ENCODE data around the gene TLE4.
A peak's percentile ranks its signal among the peaks of the same experiment; 100 is the strongest.

TLE4 gene

DNA sequence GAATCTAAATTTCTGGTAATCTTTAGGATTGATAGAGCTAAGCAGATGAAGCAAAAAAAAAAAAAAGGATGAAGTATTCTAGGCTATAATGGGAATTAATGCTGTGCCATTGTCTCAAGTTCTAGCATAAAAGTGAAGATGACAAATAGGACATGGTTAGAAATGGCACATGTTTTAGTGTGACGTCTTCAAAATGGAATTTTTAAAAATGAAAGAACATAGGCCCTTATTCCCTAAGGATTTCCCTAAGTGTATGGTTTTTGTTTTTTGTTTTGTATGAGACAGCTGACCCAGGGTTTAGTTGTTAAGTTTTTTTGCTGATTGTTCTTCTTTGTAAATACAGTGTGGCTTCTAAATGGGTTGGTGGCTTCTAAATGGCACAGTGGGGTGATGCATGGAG, 7.1 kb downstream of the TLE4 start:
- H3K4me3 ChIP-seq (ENCODE audit: low read depth, low read length), result no peak overlapping the region
- DNase-seq, result no peak
- H3K27me3 ChIP-seq (replicated peaks), result no peaks in the 10 kb centered on the region
- no peak for TF ChIP-seq CTCF (IDR thresholded peaks at IDR 0.05; ENCODE audit: low read depth, low read length, missing control alignments)
- H3K36me3 ChIP-seq (replicated peaks), result no peaks in the 10 kb centered on the region
- no peak overlapping the region for H3K27ac ChIP-seq
- in situ Hi-C loops (cut with HindIII; ENCODE audit: low pct_ligation_motif_present, low sequenced_read_pairs), result no loop called here

GRCh38 chr9:79579624-79580023, 7.9 kb downstream of the TLE4 start:
- in situ Hi-C loops (cut with HindIII; ENCODE audit: low pct_ligation_motif_present, low sequenced_read_pairs), result no loop called here
- no peak for DNase-seq
- Histone ChIP-seq H3K27me3 (replicated peaks) (no peaks in the 10 kb centered on the region), H3K27ac (no peak overlapping the region), H3K36me3 (replicated peaks) (no peaks in the 10 kb centered on the region), H3K4me3 (ENCODE audit: low read depth, low read length) (no peak overlapping the region)
- no peak for TF ChIP-seq CTCF (IDR thresholded peaks at IDR 0.05; ENCODE audit: low read depth, low read length, missing control alignments)

GRCh38 chr9:79580055-79580454, 8.3 kb downstream of the TLE4 start:
- H3K36me3 ChIP-seq (replicated peaks), result no peaks in the 10 kb centered on the region
- no peak for DNase-seq
- H3K27ac ChIP-seq, result no peak overlapping the region
- in situ Hi-C loops (cut with HindIII; ENCODE audit: low pct_ligation_motif_present, low sequenced_read_pairs), result no loop called here
- H3K27me3 ChIP-seq (replicated peaks), result no peaks in the 10 kb centered on the region
- no peak overlapping the region for H3K4me3 ChIP-seq (ENCODE audit: low read depth, low read length)
- no peak for TF ChIP-seq CTCF (IDR thresholded peaks at IDR 0.05; ENCODE audit: low read depth, low read length, missing control alignments)

DNA sequence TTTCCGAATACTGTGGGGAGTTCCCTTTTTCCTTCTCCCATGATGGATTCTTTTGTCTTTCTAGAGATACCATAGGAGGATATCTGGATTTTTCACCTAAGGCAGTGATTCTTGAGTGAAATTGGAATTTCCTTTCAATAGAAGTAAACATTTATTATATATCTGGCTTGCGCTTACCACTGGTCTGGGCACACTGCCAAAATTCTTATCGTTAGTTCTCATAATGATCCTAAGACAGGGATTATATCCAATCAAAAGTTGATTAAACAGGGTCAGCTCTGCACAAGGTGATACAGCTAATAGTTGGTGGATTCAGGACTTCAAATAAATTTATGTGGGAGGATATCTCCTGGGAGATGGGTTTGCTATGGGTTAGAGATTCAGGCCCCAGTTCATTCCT, 9.6 kb downstream of the TLE4 start:
- TF ChIP-seq CTCF (IDR thresholded peaks at IDR 0.05; ENCODE audit: low read depth, low read length, missing control alignments), result no peak
- Histone ChIP-seq H3K27ac (peak overlapping the region; percentile 42), H3K27me3 (replicated peaks) (no peaks in the 10 kb centered on the region), H3K4me3 (ENCODE audit: low read depth, low read length) (no peak overlapping the region), H3K36me3 (replicated peaks) (no peaks in the 10 kb centered on the region)
- in situ Hi-C loops (cut with HindIII; ENCODE audit: low pct_ligation_motif_present, low sequenced_read_pairs), result no loop called here
- DNase-seq, result peak; percentile 61

- peak; percentile 85 for DNase-seq
- no peak for TF ChIP-seq CTCF (IDR thresholded peaks at IDR 0.05; ENCODE audit: low read depth, low read length, missing control alignments)
- in situ Hi-C loops (cut with HindIII; ENCODE audit: low pct_ligation_motif_present, low sequenced_read_pairs), result no loop called here
- Histone ChIP-seq H3K27ac (peak overlapping the region; percentile 42), H3K27me3 (replicated peaks) (no peaks in the 10 kb centered on the region), H3K36me3 (replicated peaks) (no peaks in the 10 kb centered on the region), H3K4me3 (ENCODE audit: low read depth, low read length) (no peak overlapping the region)
Measured at GRCh38 chr9:79581794-79582193, 10.0 kb downstream of the TLE4 start.

DNA sequence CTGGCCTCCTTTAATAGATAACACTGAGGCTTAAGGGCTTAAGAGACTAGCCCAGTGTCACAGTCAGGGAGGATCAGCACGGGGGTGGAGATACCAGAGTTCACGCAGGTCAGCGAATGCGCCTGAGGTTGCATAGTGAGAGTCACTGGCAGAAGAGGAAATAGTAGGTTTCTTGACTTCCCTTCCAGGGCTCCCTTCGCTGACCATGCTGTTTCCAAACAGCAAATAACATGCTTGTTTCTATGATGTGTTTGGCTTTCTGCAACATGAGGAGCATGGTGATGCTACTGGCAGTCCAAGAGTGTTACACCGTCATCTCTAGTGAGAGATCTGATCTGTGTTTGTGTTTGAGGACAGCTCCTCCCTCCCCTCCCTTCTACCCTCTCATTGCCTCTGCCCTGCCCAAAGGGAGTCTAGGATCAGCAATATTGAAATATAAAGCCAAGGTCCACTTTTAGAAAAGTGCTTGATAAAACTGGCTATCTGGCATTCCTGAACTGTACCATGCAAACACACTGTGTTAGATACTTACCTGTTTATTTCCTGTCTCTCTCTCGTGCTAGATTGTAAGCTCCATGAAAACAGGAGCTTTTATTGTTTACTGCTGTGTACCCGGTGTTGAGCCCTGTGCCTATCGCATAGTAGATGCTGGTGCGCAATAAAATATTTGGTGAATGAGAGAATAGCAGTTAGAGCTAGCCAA, 12.3 kb downstream of the TLE4 start:
- in situ Hi-C loops (cut with HindIII; ENCODE audit: low pct_ligation_motif_present, low sequenced_read_pairs), result no loop called here
- TF ChIP-seq CTCF (IDR thresholded peaks at IDR 0.05; ENCODE audit: low read depth, low read length, missing control alignments), result no peak
- no peak overlapping the region for H3K4me3 ChIP-seq (ENCODE audit: low read depth, low read length)
- DNase-seq, result no peak
- H3K27ac ChIP-seq, result no peak overlapping the region
- no peaks in the 10 kb centered on the region for H3K27me3 ChIP-seq (replicated peaks)
- no peaks in the 10 kb centered on the region for H3K36me3 ChIP-seq (replicated peaks)
